GM10266 (cell line): ENCODE data around the gene TOMM6.
"Not testable (repeated sequence)": the region's sequence is repeated elsewhere in the genome, so short reads cannot be mapped to it uniquely, and the experiment has no call there.

ENCODE experiments used
- DNase-seq: peaks from one replicate; pipeline ENCODE4 v3.0.0; 2012; ENCODE audit errors: extremely low spot score
- TF ChIP-seq, protein P1 (sequence below): IDR thresholded peaks from 2 replicates; pipeline ENCODE4 v1.5.1; 2012; ENCODE audit warnings: mild to moderate bottlenecking, low read depth; ENCODE audit not compliant: control insufficient read depth, insufficient read depth; ENCODE audit errors: missing control alignments

Gene TOMM6

DNA sequence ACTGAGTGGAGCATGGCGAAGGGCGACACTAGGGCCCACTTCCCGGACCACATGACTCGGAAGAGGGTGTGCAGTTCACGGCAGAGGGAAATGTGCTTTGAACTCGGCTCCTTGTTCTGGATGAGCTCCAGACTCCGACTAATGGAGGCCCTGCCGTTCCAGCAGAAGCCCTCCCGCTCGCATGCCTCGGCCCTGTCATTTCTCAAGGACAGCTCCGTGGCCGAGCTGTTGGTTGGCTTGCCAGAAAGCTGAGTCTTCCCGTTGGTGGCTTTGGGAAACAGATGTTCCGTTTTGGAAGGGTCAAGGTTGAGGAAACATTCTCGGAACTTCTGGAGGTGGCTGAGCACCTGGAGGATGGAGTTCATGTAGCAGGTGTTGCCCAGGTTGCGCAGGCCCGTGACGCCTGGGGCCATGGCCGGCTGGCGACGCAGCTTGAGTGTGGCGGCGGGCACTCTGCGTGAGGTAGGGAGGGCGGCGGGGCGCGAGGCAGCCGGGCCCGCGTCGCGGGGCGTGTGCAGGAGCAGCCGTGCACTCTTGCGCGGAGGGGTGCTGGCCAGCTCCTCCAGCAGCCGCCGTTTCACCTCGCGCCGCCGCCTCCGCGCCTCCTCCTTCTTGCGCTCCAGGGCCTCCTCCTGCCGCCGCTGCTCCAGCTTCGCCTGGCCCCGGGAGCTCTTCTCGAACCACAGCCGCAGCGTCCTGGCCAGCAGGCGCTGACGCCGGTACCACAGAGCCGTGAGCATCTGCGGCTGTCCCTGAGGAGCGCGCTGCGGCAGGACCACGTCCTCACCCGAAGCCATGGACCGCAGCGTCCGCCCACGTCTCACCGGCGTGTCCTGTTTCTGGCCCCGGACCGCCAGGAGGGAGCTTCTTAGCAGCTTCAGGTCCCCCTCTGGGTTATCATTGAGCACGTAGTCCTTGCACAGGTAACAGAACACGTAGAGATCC, 18.6 kb downstream of the TOMM6 start:
- TF ChIP-seq, protein P1, sequence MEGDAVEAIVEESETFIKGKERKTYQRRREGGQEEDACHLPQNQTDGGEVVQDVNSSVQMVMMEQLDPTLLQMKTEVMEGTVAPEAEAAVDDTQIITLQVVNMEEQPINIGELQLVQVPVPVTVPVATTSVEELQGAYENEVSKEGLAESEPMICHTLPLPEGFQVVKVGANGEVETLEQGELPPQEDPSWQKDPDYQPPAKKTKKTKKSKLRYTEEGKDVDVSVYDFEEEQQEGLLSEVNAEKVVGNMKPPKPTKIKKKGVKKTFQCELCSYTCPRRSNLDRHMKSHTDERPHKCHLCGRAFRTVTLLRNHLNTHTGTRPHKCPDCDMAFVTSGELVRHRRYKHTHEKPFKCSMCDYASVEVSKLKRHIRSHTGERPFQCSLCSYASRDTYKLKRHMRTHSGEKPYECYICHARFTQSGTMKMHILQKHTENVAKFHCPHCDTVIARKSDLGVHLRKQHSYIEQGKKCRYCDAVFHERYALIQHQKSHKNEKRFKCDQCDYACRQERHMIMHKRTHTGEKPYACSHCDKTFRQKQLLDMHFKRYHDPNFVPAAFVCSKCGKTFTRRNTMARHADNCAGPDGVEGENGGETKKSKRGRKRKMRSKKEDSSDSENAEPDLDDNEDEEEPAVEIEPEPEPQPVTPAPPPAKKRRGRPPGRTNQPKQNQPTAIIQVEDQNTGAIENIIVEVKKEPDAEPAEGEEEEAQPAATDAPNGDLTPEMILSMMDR: no peak
- DNase-seq: no peak

DNA sequence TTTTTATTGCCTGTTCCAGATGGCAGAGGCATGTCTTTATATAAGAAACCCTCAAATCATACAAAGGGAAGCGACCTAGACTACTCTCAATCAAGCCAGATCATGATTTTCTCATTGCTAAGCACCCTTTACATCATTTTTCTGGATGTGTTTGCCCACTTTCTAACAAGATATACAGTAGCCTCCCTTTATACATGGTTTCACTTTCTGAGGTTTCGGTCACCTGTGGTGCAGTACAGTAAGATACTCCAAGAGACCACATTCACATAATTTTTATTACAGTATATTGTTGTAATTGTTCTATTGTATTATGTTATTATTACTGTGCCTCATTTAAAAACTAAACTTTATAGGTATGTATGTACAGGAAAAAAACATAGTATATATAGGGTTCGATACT, 23.6 kb downstream of the TOMM6 start:
- DNase-seq: no peak
- TF ChIP-seq, protein P1: no peak

DNA sequence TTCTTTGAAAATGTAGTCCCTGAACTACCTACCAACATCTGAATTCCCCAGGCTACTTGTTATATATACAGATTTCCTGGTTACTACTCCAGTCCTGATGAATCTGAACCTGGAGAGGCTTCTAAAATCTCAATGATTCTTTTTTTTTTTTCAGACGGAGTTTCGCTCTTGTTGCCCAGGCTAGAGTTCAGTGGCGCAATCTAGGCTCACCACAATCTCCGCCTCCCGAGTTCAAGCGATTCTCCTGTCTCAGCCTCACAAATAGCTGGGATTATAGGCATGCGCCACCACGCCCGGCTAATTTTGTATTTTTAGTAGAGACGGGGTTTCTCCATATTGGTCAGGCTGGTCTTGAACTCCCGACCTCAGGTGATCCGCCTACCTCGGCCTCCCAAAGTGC, 24.5 kb downstream of the TOMM6 start:
- DNase-seq: not testable (repeated sequence)

DNA sequence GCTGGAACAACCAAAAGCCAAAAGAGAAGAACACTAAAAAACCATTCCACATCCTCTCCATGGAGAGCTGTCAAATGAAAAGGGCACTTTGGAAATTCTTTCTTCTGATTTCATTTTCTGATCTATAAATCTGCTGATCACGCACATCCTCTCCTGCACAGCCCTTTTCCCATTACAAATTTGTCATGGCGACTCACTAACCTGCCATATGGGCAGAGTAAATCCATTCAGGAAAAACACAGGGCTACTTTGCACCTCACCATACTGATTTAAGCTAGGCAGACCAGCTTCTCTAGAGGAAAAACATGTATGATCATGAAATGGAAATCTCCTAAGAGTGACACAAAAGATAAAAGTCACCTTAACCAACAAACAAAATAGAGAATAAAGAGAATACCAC, 26.0 kb downstream of the TOMM6 start:
- DNase-seq: no peak
- TF ChIP-seq, protein P1: no peak

DNA sequence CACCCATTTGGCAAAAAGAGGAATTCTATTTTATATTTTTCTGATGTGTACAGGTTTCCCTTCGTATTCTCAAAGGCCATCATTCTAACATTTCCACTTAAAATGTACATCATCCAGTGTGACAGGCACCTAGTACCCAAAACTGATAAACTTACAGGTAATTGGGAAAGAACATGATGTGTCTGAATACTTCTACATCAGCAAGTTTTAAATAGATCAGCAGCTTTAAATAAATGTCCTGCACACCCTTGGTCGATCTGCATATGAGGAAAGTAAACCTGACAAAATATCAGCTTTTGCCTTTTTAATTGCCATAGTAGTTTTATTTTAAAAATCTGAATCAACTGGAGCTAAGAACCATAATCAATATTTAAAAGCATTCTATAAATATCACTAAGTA, 26.5 kb downstream of the TOMM6 start:
- TF ChIP-seq, protein P1: no peak
- DNase-seq: no peak

DNA sequence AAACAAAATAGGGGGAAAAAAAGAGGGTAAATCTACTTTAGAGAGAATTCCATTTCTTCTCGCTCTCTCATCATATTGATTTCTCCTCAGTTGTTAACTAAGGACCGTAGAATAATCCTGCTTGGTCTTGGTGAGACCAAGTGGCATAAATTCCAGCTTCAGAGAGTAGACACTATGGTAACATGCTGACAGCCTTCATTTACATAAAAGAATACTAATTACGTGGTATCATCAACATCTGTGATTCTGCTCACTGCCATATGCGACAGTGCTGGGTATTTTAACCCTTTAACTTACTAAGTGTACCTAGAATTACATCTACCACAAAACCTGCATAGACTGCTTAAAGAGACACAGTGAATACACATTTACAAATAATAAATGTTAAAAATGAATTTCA, 27.1 kb downstream of the TOMM6 start:
- TF ChIP-seq, protein P1: no peak
- DNase-seq: no peak

DNA sequence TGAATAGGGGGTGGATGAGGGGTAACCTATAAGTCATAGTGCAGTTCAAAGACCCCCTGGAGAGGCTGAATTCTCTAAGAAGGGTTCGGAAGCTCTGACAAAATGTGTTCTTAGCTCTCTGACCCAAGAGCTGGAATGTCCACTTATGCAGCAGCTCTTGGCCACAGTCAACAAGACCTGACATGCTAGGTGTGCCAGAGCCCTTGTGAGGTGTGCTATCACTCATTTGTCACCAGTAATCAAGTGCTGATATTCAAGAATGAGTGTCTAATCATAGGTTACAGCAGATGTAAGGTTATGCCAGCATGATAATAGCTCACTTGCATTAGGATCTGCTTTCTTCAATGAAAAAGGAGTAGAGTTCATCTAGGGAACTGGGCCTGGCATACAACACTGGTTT, 28.1 kb downstream of the TOMM6 start:
- TF ChIP-seq, protein P1: no peak
- DNase-seq: no peak
